SK-N-SH treated with all-trans-retinoic acid at 6 μM for 48 hours (cell line): ENCODE measurements around the gene KIF4A.

Source experiments
- ARNTL ChIP-seq: fragments of 450-650 bp; formaldehyde crosslinking; IDR thresholded peaks from 2 replicates; pipeline ENCODE4 v1.5.0; 2020; ENCODE audit warnings: low read depth, mild to moderate bottlenecking, moderate library complexity, borderline replicate concordance
- BACH2 ChIP-seq: fragments of 250-450 bp; sonication (Bioruptor Pico); IDR thresholded peaks from 2 replicates; pipeline ENCODE4 v1.9.0; 2021; ENCODE audit warnings: mild to moderate bottlenecking, borderline replicate concordance
- CSRNP3 ChIP-seq: fragments of 250-450 bp; sonication (Bioruptor Pico); IDR thresholded peaks from 2 replicates; pipeline ENCODE4 v1.5.1; 2021; ENCODE audit warnings: mild to moderate bottlenecking, moderate library complexity
- ESRRG ChIP-seq: fragments of 250-450 bp; sonication (Bioruptor Pico); IDR thresholded peaks from 2 replicates; pipeline ENCODE4 v1.6.1; 2021; ENCODE audit warnings: mild to moderate bottlenecking
- PATZ1 ChIP-seq: fragments of 250-450 bp; sonication (Bioruptor Pico); IDR thresholded peaks from 2 replicates; pipeline ENCODE4 v1.8.0; 2020; ENCODE audit warnings: mild to moderate bottlenecking, moderate library complexity, borderline replicate concordance
- SNAI2 ChIP-seq: fragments of 250-450 bp; sonication (Bioruptor Pico); IDR thresholded peaks from 2 replicates; pipeline ENCODE4 v1.5.0; 2020; ENCODE audit warnings: mild to moderate bottlenecking, moderate library complexity
- TCF4 ChIP-seq: fragments of 250-450 bp; sonication (Bioruptor Pico); IDR thresholded peaks from 2 replicates; pipeline ENCODE4 v1.8.0; 2021; ENCODE audit warnings: mild to moderate bottlenecking, moderate library complexity, borderline replicate concordance
- ZC3H10 ChIP-seq: fragments of 250-450 bp; sonication (Bioruptor Pico); IDR thresholded peaks from 2 replicates; pipeline ENCODE4 v1.5.1; 2021; ENCODE audit warnings: mild to moderate bottlenecking, moderate library complexity
- ZFP3 ChIP-seq: fragments of 250-450 bp; sonication (Bioruptor Pico); IDR thresholded peaks from 2 replicates; pipeline ENCODE4 v1.5.0; 2020; ENCODE audit warnings: mild to moderate bottlenecking, moderate library complexity
- ZNF565 ChIP-seq: fragments of 450-650 bp; formaldehyde crosslinking; conservative IDR thresholded peaks from 2 replicates; pipeline ENCODE4 v1.5.0; 2020; ENCODE audit warnings: low read depth, mild to moderate bottlenecking, moderate library complexity

- no peak for TF ChIP-seq PATZ1 (CRISPR knock-in tag)
- no peak for TF ChIP-seq ESRRG (CRISPR knock-in tag)
- no peak for TF ChIP-seq SNAI2
- no peak for TF ChIP-seq ZFP3 (CRISPR knock-in tag)
- TF ChIP-seq BACH2 (CRISPR knock-in tag) = no peak
- no peak for TF ChIP-seq CSRNP3 (CRISPR knock-in tag)
- TF ChIP-seq ARNTL (CRISPR knock-in tag) = no peak
- TF ChIP-seq ZC3H10 = no peak
- no peak for TF ChIP-seq TCF4 (CRISPR knock-in tag)
- TF ChIP-seq ZNF565 (CRISPR knock-in tag) = no peak
Measured at GRCh38 chrX:70262952-70263567, 26.8 kb upstream of the KIF4A start.
